Smooth muscle cell (in vitro differentiated cells): ENCODE data around the gene NMU. TPM values are rescaled to one million over a fixed set of nuclear protein-coding genes. Genes with fewer than 3 reads are reported as not detected.

ENCODE experiments used
- DNase-seq: peaks from one replicate; lab custom pipeline; 2025; ENCODE audit not compliant: unreplicated experiment; lab: John Stamatoyannopoulos, UW
- H2AFZ ChIP-seq: fragments of 200-600 bp; sonication (generic); 2 replicates; pipeline ENCODE4 v1.6.0; 2016; ENCODE audit warnings: antibody characterized with exemption, low read depth, mild to moderate bottlenecking
- H3F3A ChIP-seq: fragments of 200-600 bp; sonication (generic); 2 replicates; pipeline ENCODE4 v1.6.0; 2017; ENCODE audit warnings: antibody characterized with exemption, low read depth
- H3K27ac ChIP-seq: fragments of 200-600 bp; sonication (generic); 2 replicates; pipeline ENCODE4 v1.5.1; 2016; ENCODE audit warnings: low read depth, mild to moderate bottlenecking
- H3K27me3 ChIP-seq: fragments of 200-600 bp; sonication (generic); 2 replicates; pipeline ENCODE4 v1.6.1; 2016; ENCODE audit warnings: low read depth, mild to moderate bottlenecking
- H3K36me3 ChIP-seq: fragments of 200-600 bp; sonication (generic); 2 replicates; pipeline ENCODE4 v1.5.1; 2016; ENCODE audit warnings: low read depth
- H3K4me1 ChIP-seq: fragments of 200-600 bp; sonication (generic); 2 replicates; pipeline ENCODE4 v1.5.1; 2016; ENCODE audit warnings: low read depth
- H3K4me2 ChIP-seq: fragments of 200-600 bp; sonication (generic); 2 replicates; pipeline ENCODE4 v1.6.0; 2016; ENCODE audit warnings: mild to moderate bottlenecking
- H3K4me3 ChIP-seq: fragments of 200-600 bp; sonication (generic); 2 replicates; pipeline ENCODE4 v1.5.1; 2016; ENCODE audit warnings: mild to moderate bottlenecking
- H3K79me2 ChIP-seq: fragments of 200-600 bp; sonication (generic); 2 replicates; pipeline ENCODE4 v1.6.0; 2016; ENCODE audit warnings: low read depth, mild to moderate bottlenecking
- H3K9ac ChIP-seq: fragments of 200-600 bp; sonication (generic); 2 replicates; pipeline ENCODE4 v1.6.0; 2016; ENCODE audit warnings: low read depth
- H3K9me3 ChIP-seq: fragments of 200-600 bp; sonication (generic); replicated peaks from 2 replicates; pipeline ENCODE4 v1.5.1; 2016; ENCODE audit warnings: low read depth
- H4K20me1 ChIP-seq: fragments of 200-600 bp; sonication (generic); 2 replicates; pipeline ENCODE4 v1.6.0; 2016; ENCODE audit warnings: low read depth
- CTCF ChIP-seq: fragments of 200-600 bp; sonication (generic); IDR thresholded peaks from 2 replicates; pipeline ENCODE4 v1.5.1; 2017; ENCODE audit warnings: borderline replicate concordance, mild to moderate bottlenecking, antibody characterized with exemption; ENCODE audit not compliant: insufficient read depth, poor library complexity, severe bottlenecking
- WGBS: methylation state at CpG from one replicate; pipeline ENCODE4 v1.1.7; 2016; ENCODE audit warnings: low lambda C conversion rate; 5-methylcytosine and 5-hydroxymethylcytosine counted together
- polyA plus RNA-seq: library from polyadenylated mRNA; unstranded; fragments of >200 nt; fragmentation: Nextera tagmentation; extraction: Ambion mirVana; gene quantifications from 2 replicates; pipeline ENCODE4 v1.2.1, GENCODE V29; 2016
- total RNA-seq: library from RNA; depleted of rRNA; stranded (reverse); fragments of >200 nt; gene quantifications from 2 replicates; pipeline ENCODE4 v1.2.3, GENCODE V29; 2014

Gene NMU
- total and polyA plus RNA-seq, 2 experiments from 2014 or later: not detected

GRCh38 chr4:55546506-55546755 is 89.7 kb downstream of the NMU start:
- peak; percentile 80 for DNase-seq
- Histone ChIP-seq H3K36me3 (no peaks in the 10 kb centered on the region), H3K27ac (peak overlapping the region; percentile 97), H4K20me1 (peaks cover 33% of the 10 kb centered on the region), H3K4me3 (peak overlapping the region; percentile 82), H3K27me3 (no peaks in the 10 kb centered on the region), H3F3A (peaks cover 23% of the 10 kb centered on the region), H3K4me1 (peaks cover 19% of the 10 kb centered on the region), H3K79me2 (peaks cover 40% of the 10 kb centered on the region), H3K9me3 (no peaks in the 10 kb centered on the region), H2AFZ (peak overlapping the region; percentile 98), H3K4me2 (peak overlapping the region; percentile 88), H3K9ac (peak overlapping the region; percentile 93)
- WGBS: no CpG with 5 or more reads among the region's 16 CpGs
- no peak for TF ChIP-seq CTCF

GRCh38 chr4:55545641-55546505 is 90.2 kb downstream of the NMU start:
- H3F3A ChIP-seq: peaks cover 23% of the 10 kb centered on the region
- peaks cover 45% of the 10 kb centered on the region for H3K79me2 ChIP-seq
- no peak for TF ChIP-seq CTCF
- no peaks in the 10 kb centered on the region for H3K9me3 ChIP-seq
- WGBS: 1% methylated on average over 57 of the region's 87 CpGs
- H3K4me2 ChIP-seq: peak overlapping the region; percentile 88
- DNase-seq: peak; percentile 73
- peak overlapping the region; percentile 98 for H2AFZ ChIP-seq
- H3K27ac ChIP-seq: peak overlapping the region; percentile 97
- peak overlapping the region; percentile 93 for H3K9ac ChIP-seq
- peaks cover 19% of the 10 kb centered on the region for H3K4me1 ChIP-seq
- no peaks in the 10 kb centered on the region for H3K27me3 ChIP-seq
- peak overlapping the region; percentile 82 for H3K4me3 ChIP-seq
- H3K36me3 ChIP-seq: no peaks in the 10 kb centered on the region
- H4K20me1 ChIP-seq: peaks cover 38% of the 10 kb centered on the region

Other genes with a start within 250 kb of the NMU start
- gene TMEM165, start 240.3 kb downstream of the NMU start, total RNA-seq: 235 and 266 TPM in 2 replicates
- gene TMEM165, start 240.3 kb downstream of the NMU start, polyA plus RNA-seq: 167 and 178 TPM in 2 replicates
- 32.3 and 39.5 TPM in 2 replicates for gene CLOCK, start 89.4 kb downstream of the NMU start, total RNA-seq
- 5.9 and 6.9 TPM in 2 replicates for gene CLOCK, start 89.4 kb downstream of the NMU start, polyA plus RNA-seq
- gene PDCL2, start 44.1 kb downstream of the NMU start, total RNA-seq: not detected in 2 replicates
- gene PDCL2, start 44.1 kb downstream of the NMU start, polyA plus RNA-seq: not detected in 2 replicates
- not detected in 2 replicates for gene EXOC1L, start 183.5 kb upstream of the NMU start, total RNA-seq
- gene EXOC1L, start 183.5 kb upstream of the NMU start, polyA plus RNA-seq: not detected in 2 replicates
- gene EXOC1, start 217.3 kb upstream of the NMU start, total RNA-seq: 34.2 and 44.6 TPM in 2 replicates
- gene EXOC1, start 217.3 kb upstream of the NMU start, polyA plus RNA-seq: 18.5 and 20.2 TPM in 2 replicates